Endodermal cell (in vitro differentiated cells): ENCODE data around the gene MAP1LC3A. TPM values are rescaled to one million over a fixed set of nuclear protein-coding genes. Genes with fewer than 3 reads are reported as not detected.

ENCODE experiments used
- DNase-seq: peaks from one replicate; pipeline ENCODE4 v3.0.0-alpha.2; 2017
- H3K27ac ChIP-seq: 2 replicates; pipeline ENCODE4 v1.5.1; 2013; ENCODE audit warnings: mild to moderate bottlenecking, low read depth, low read length, moderate library complexity
- H3K27me3 ChIP-seq: 2 replicates; pipeline ENCODE4 v1.6.1; 2013; ENCODE audit warnings: mild to moderate bottlenecking, low read length, moderate library complexity; ENCODE audit not compliant: insufficient read depth, control insufficient read depth, poor library complexity, severe bottlenecking
- H3K36me3 ChIP-seq: 2 replicates; pipeline ENCODE4 v1.7.0; 2013; ENCODE audit warnings: mild to moderate bottlenecking, low read length, moderate library complexity; ENCODE audit not compliant: control insufficient read depth, insufficient read depth
- H3K4me1 ChIP-seq: one replicate; pipeline ENCODE4 v1.7.0; 2013; ENCODE audit warnings: low read length; ENCODE audit not compliant: control insufficient read depth, insufficient read depth
- H3K4me3 ChIP-seq: 2 replicates; pipeline ENCODE4 v1.5.1; 2013; ENCODE audit warnings: mild to moderate bottlenecking, low read length, moderate library complexity
- H3K9ac ChIP-seq: 2 replicates; pipeline ENCODE4 v1.6.1; 2013; ENCODE audit warnings: mild to moderate bottlenecking, low read length, moderate library complexity; ENCODE audit not compliant: poor library complexity, severe bottlenecking; ENCODE audit errors: extremely low read depth
- H3K9me3 ChIP-seq: 2 replicates; pipeline ENCODE4 v1.6.1; 2013; ENCODE audit warnings: mild to moderate bottlenecking, low read length, moderate library complexity; ENCODE audit not compliant: control insufficient read depth
- H3K27ac Mint-ChIP-seq: 2 replicates; pipeline ENCODE4 v1.8.0; 2020; ENCODE audit warnings: mixed read lengths
- H3K27me3 Mint-ChIP-seq: 2 replicates; pipeline ENCODE4 v1.8.0; 2021; ENCODE audit warnings: mild to moderate bottlenecking, mixed read lengths; ENCODE audit not compliant: insufficient read depth
- H3K36me3 Mint-ChIP-seq: 2 replicates; pipeline ENCODE4 v1.8.0; 2020; ENCODE audit warnings: low read depth, mixed read lengths
- H3K4me1 Mint-ChIP-seq: 2 replicates; pipeline ENCODE4 v1.8.0; 2020; ENCODE audit warnings: mixed read lengths
- H3K4me3 Mint-ChIP-seq: 2 replicates; pipeline ENCODE4 v1.8.0; 2020; ENCODE audit warnings: mild to moderate bottlenecking, moderate library complexity, mixed read lengths
- H3K9me3 Mint-ChIP-seq: 2 replicates; pipeline ENCODE4 v1.8.0; 2020; ENCODE audit warnings: mild to moderate bottlenecking, mixed read lengths
- CTCF ChIP-seq: fragments of 200-600 bp; sonication (generic); conservative IDR thresholded peaks from 2 replicates; pipeline ENCODE4 v1.5.0; 2021; ENCODE audit warnings: antibody characterized with exemption, mild to moderate bottlenecking
- WGBS, 2 experiments: methylation state at CpG; one replicate each; pipeline versions ENCODE4 v1.1.5 to v1.1.7; 2013; ENCODE audit warnings: missing lambda C conversion rate in 2 of 2, mixed read lengths in 1 of 2; ENCODE audit not compliant: insufficient coverage in 1 of 2, insufficient read length in 1 of 2; 5-methylcytosine and 5-hydroxymethylcytosine counted together
- total RNA-seq, 2 donors: library from RNA; stranded (reverse); fragmentation: NEBNext Ultra II Directional in 1 of 2; extraction: Animal tissue kit (Norgen Biotek cat#: 25700) in 1 of 2; gene quantifications; 2 replicates in 1 of 2; 3 replicates in 1 of 2; pipeline ENCODE4 v1.2.1, GENCODE V29; 2021

MAP1LC3A gene
- total RNA-seq, 2 donors from 2014 or later, result 19.0 to 41.6 TPM

GRCh38 chr20:34546751-34547181 lies 11.8 kb upstream of the MAP1LC3A start:
- H3K27ac Mint-ChIP-seq, result peak overlapping the region; percentile 35
- H3K4me3 ChIP-seq, result no peak overlapping the region
- H3K4me1 Mint-ChIP-seq, result peaks cover 27% of the 10 kb centered on the region
- no peak for DNase-seq
- no peaks in the 10 kb centered on the region for H3K27me3 ChIP-seq
- H3K9me3 Mint-ChIP-seq, result no peaks in the 10 kb centered on the region
- H3K4me3 Mint-ChIP-seq, result no peak overlapping the region
- no peaks in the 10 kb centered on the region for H3K9me3 ChIP-seq
- peaks cover 5% of the 10 kb centered on the region for H3K36me3 Mint-ChIP-seq
- H3K27me3 Mint-ChIP-seq, result no peaks in the 10 kb centered on the region
- WGBS, 2 experiments, result 91 to 93% methylated on average over 3 to 11 of the region's 11 CpGs
- no peak overlapping the region for H3K9ac ChIP-seq
- H3K36me3 ChIP-seq, result peaks cover 2% of the 10 kb centered on the region
- H3K27ac ChIP-seq, result no peak overlapping the region
- no peaks in the 10 kb centered on the region for H3K4me1 ChIP-seq
- no peak for TF ChIP-seq CTCF

GRCh38 chr20:34547844-34548613 lies 10.5 kb upstream of the MAP1LC3A start:
- WGBS, 2 experiments, result 92 to 95% methylated on average over 9 to 22 of the region's 22 CpGs
- H3K27ac Mint-ChIP-seq, result no peak overlapping the region
- no peaks in the 10 kb centered on the region for H3K9me3 Mint-ChIP-seq
- no peak for TF ChIP-seq CTCF
- no peaks in the 10 kb centered on the region for H3K36me3 Mint-ChIP-seq
- no peaks in the 10 kb centered on the region for H3K36me3 ChIP-seq
- H3K27me3 Mint-ChIP-seq, result peaks cover 3% of the 10 kb centered on the region
- H3K9ac ChIP-seq, result no peak overlapping the region
- H3K4me3 Mint-ChIP-seq, result no peak overlapping the region
- no peak overlapping the region for H3K27ac ChIP-seq
- no peak overlapping the region for H3K4me3 ChIP-seq
- no peaks in the 10 kb centered on the region for H3K4me1 ChIP-seq
- no peak for DNase-seq
- no peaks in the 10 kb centered on the region for H3K9me3 ChIP-seq
- H3K27me3 ChIP-seq, result no peaks in the 10 kb centered on the region
- H3K4me1 Mint-ChIP-seq, result peaks cover 27% of the 10 kb centered on the region

GRCh38 chr20:34549291-34549928 lies 9.1 kb upstream of the MAP1LC3A start:
- H3K36me3 ChIP-seq, result no peaks in the 10 kb centered on the region
- H3K27ac ChIP-seq, result no peak overlapping the region
- H3K9me3 ChIP-seq, result no peaks in the 10 kb centered on the region
- H3K4me3 Mint-ChIP-seq, result no peak overlapping the region
- peak overlapping the region; percentile 80 for H3K27ac Mint-ChIP-seq
- WGBS, 2 experiments, result 72 to 80% methylated on average over 20 of the region's 20 CpGs
- no peak overlapping the region for H3K9ac ChIP-seq
- peaks cover 3% of the 10 kb centered on the region for H3K27me3 Mint-ChIP-seq
- no peaks in the 10 kb centered on the region for H3K4me1 ChIP-seq
- peak; percentile 92 for DNase-seq
- no peak for TF ChIP-seq CTCF
- no peaks in the 10 kb centered on the region for H3K9me3 Mint-ChIP-seq
- H3K36me3 Mint-ChIP-seq, result no peaks in the 10 kb centered on the region
- no peaks in the 10 kb centered on the region for H3K27me3 ChIP-seq
- no peak overlapping the region for H3K4me3 ChIP-seq
- H3K4me1 Mint-ChIP-seq, result peaks cover 22% of the 10 kb centered on the region
